Activated CD8-positive, alpha-beta T cell treated with anti-CD3 and anti-CD28 coated beads for 36 hours (primary cell): ENCODE data around the gene SRPX2. TPM values are rescaled to one million over a fixed set of nuclear protein-coding genes. Genes with fewer than 3 reads are reported as not detected.

ENCODE experiments used
- ATAC-seq: fragments of 200-7000 bp; cut with Tn5 transposase; one replicate; pipeline ENCODE4 v1.10.0; 2021; ENCODE audit warnings: mild to moderate bottlenecking, moderate library complexity
- CTCF ChIA-PET: fragments of 350-600 bp; sonication (Branson Sonifier 250); formaldehyde crosslinking; loops from one replicate; lab custom pipeline; 2021; ENCODE audit warnings: antibody characterized with exemption; lab: Charles Lee
- POLR2A ChIA-PET: fragments of 350-600 bp; sonication (Branson Sonifier 250); formaldehyde crosslinking; loops from one replicate; lab custom pipeline; 2021; ENCODE audit warnings: antibody characterized with exemption; lab: Charles Lee
- DNase-seq: peaks from one replicate; pipeline ENCODE4 v3.0.0-alpha.2; 2020
- H3K27ac Mint-ChIP-seq: one replicate; pipeline ENCODE4 v1.8.0; 2021; ENCODE audit warnings: mild to moderate bottlenecking, mixed read lengths
- H3K27me3 Mint-ChIP-seq: one replicate; pipeline ENCODE4 v1.8.0; 2021; ENCODE audit warnings: mixed read lengths
- H3K36me3 Mint-ChIP-seq: one replicate; pipeline ENCODE4 v1.8.0; 2021; ENCODE audit warnings: low read depth, mixed read lengths
- H3K4me1 Mint-ChIP-seq: one replicate; pipeline ENCODE4 v1.8.0; 2021; ENCODE audit warnings: low read depth, mixed read lengths
- H3K4me3 Mint-ChIP-seq: one replicate; pipeline ENCODE4 v1.8.0; 2021; ENCODE audit warnings: mild to moderate bottlenecking, moderate library complexity, mixed read lengths
- H3K9me3 Mint-ChIP-seq: one replicate; pipeline ENCODE4 v1.8.0; 2021; ENCODE audit warnings: mixed read lengths
- intact Hi-C: fragments of 100-400 bp; cut with micrococcal nuclease; formaldehyde crosslinking; loops from one replicate; pipeline ENCODE4 v1.10.0; 2022
- total RNA-seq, 2 experiments: library from RNA; stranded (reverse); gene quantifications; one replicate each; pipeline ENCODE4 v1.2.3, GENCODE V29; 2021
- TF ChIP-seq, protein P1 (sequence below): fragments of 200-600 bp; IDR thresholded peaks from one replicate; pipeline ENCODE4 v1.8.0; 2022; ENCODE audit warnings: antibody characterized with exemption, mild to moderate bottlenecking

SRPX2 gene
- total RNA-seq, 2 experiments from 2014 or later: not detected

GRCh38 chrX:100606753-100607152, 37.2 kb upstream of the SRPX2 start:
- peaks cover 3% of the 10 kb centered on the region for H3K27me3 Mint-ChIP-seq
- no peak overlapping the region for H3K27ac Mint-ChIP-seq
- H3K36me3 Mint-ChIP-seq: no peaks in the 10 kb centered on the region
- POLR2A ChIA-PET: no interaction called here
- DNase-seq (no peak), ATAC-seq (no peak)
- intact Hi-C loops: no loop called here
- TF ChIP-seq, protein P1, sequence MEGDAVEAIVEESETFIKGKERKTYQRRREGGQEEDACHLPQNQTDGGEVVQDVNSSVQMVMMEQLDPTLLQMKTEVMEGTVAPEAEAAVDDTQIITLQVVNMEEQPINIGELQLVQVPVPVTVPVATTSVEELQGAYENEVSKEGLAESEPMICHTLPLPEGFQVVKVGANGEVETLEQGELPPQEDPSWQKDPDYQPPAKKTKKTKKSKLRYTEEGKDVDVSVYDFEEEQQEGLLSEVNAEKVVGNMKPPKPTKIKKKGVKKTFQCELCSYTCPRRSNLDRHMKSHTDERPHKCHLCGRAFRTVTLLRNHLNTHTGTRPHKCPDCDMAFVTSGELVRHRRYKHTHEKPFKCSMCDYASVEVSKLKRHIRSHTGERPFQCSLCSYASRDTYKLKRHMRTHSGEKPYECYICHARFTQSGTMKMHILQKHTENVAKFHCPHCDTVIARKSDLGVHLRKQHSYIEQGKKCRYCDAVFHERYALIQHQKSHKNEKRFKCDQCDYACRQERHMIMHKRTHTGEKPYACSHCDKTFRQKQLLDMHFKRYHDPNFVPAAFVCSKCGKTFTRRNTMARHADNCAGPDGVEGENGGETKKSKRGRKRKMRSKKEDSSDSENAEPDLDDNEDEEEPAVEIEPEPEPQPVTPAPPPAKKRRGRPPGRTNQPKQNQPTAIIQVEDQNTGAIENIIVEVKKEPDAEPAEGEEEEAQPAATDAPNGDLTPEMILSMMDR: no peak
- no peak overlapping the region for H3K4me3 Mint-ChIP-seq
- CTCF ChIA-PET: no interaction called here
- no peaks in the 10 kb centered on the region for H3K9me3 Mint-ChIP-seq
- peaks cover 3% of the 10 kb centered on the region for H3K4me1 Mint-ChIP-seq

DNA sequence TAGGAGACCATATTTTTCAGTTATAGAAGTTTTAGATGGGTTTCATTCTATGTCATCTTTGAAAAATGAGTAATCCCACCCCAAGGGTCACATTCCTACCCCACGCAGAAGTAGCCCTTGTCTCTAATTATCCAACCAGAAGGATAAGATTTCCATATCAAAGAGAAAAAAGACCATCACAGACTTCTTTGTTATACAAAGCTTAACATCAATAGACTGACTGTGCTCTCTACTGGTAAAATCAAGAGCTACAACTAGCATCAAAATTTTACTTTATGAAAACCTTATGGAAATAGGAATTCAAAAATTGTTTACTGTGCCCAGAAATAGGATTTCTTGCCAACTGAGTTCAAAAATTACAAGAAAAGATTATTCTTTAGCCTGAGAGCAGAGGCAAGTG, 34.4 kb upstream of the SRPX2 start:
- H3K9me3 Mint-ChIP-seq: no peaks in the 10 kb centered on the region
- no peaks in the 10 kb centered on the region for H3K36me3 Mint-ChIP-seq
- no peak overlapping the region for H3K4me3 Mint-ChIP-seq
- H3K4me1 Mint-ChIP-seq: peaks cover 3% of the 10 kb centered on the region
- POLR2A ChIA-PET: no interaction called here
- peaks cover 6% of the 10 kb centered on the region for H3K27me3 Mint-ChIP-seq
- CTCF ChIA-PET: interaction anchor here (1.4 kb wide), 1 partner anchor 98 kb away, joined by 4 read pairs; no protein-coding TSS in a partner anchor
- H3K27ac Mint-ChIP-seq: no peak overlapping the region
- no peak for ATAC-seq
- intact Hi-C loops: no loop called here
- DNase-seq: no peak
- TF ChIP-seq, protein P1: no peak

- TF ChIP-seq, protein P1: no peak
- peaks cover 6% of the 10 kb centered on the region for H3K27me3 Mint-ChIP-seq
- no peak for ATAC-seq
- no peak overlapping the region for H3K27ac Mint-ChIP-seq
- no peak for DNase-seq
- no peaks in the 10 kb centered on the region for H3K36me3 Mint-ChIP-seq
- no peak overlapping the region for H3K4me3 Mint-ChIP-seq
- H3K9me3 Mint-ChIP-seq: no peaks in the 10 kb centered on the region
- H3K4me1 Mint-ChIP-seq: no peaks in the 10 kb centered on the region
- intact Hi-C loops: no loop called here
- CTCF ChIA-PET: no interaction called here
- POLR2A ChIA-PET: no interaction called here
These were observed 32.0 kb upstream of the SRPX2 start for GRCh38 chrX:100611951-100612350.

DNA sequence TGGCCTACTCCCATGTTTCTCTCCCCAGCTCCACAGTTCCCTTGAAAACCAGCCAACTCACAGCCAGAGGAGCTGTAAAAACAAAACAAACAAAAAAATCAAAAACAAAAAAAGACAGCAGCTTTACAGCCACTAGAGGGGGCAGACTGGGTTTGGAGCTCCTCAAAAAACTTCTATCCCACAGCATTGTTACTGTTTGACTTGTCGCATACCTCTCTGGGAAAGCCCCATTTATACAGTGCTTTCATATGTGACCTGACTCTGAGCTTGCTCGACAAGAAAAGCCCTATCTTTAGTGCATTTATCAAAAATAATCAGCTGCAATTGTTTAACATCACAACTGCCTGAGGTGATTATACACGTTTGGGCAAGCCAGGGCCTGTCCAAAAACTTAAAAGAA, 29.0 kb upstream of the SRPX2 start:
- intact Hi-C loops: no loop called here
- TF ChIP-seq, protein P1: peak; percentile 26
- Mint-ChIP-seq H3K9me3 (no peaks in the 10 kb centered on the region), H3K27me3 (peaks cover 7% of the 10 kb centered on the region), H3K27ac (no peak overlapping the region), H3K4me3 (no peak overlapping the region), H3K36me3 (no peaks in the 10 kb centered on the region), H3K4me1 (no peaks in the 10 kb centered on the region)
- CTCF ChIA-PET: interaction anchor here (0.6 to 1.4 kb wide), 8 partner anchors 11 to 103 kb away, joined by 3 to 9 read pairs (median 3); partner anchors contain the start of gene TSPAN6
- ATAC-seq (peak; percentile 68), DNase-seq (no peak)
- POLR2A ChIA-PET: no interaction called here

DNA sequence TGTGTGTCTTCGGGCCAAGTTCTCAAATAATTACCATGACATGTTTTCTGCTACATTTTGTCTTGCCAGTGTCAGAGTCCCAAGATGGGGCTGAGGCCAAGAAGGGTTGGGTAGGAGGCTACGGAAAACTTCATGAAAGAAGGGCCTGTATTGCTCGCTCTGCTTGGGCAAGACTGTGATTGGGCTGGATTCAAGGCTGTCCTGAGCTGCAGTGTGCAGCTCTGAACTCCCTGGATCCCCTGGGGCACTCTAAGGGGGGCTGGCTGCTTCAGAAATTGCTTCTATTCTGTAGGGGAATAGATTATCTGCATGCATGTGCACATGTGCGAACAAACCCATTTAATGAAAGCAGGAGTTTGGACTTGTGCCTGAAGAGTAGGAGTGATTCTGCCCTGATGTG, 21.0 kb upstream of the SRPX2 start:
- no peak overlapping the region for H3K27ac Mint-ChIP-seq
- H3K27me3 Mint-ChIP-seq: peaks cover 1% of the 10 kb centered on the region
- H3K9me3 Mint-ChIP-seq: no peaks in the 10 kb centered on the region
- no peaks in the 10 kb centered on the region for H3K36me3 Mint-ChIP-seq
- peaks cover 9% of the 10 kb centered on the region for H3K4me1 Mint-ChIP-seq
- no peak overlapping the region for H3K4me3 Mint-ChIP-seq
- POLR2A ChIA-PET: no interaction called here
- TF ChIP-seq, protein P1: no peak
- CTCF ChIA-PET: no interaction called here
- ATAC-seq (no peak), DNase-seq (no peak)
- intact Hi-C loops: no loop called here
